Activated T-helper 1 cell treated with anti-CD3 and anti-CD28 coated beads, Interleukin-12 subunit alpha, Interleukin-12 subunit beta, Interleukin-2, Interleukin-4 antibody, amounts not matched to agents 30 ng/mL and 10 ng/mL and 1 ng/mL, durations not matched to agents 14 hours and 24 hours and 36 hours (primary cell): ENCODE data around the gene CDH4. TPM values are rescaled to one million over a fixed set of nuclear protein-coding genes. Genes with fewer than 3 reads are reported as not detected.

ENCODE experiments used
- DNase-seq: peaks from one replicate; pipeline ENCODE4 v3.0.0; 2021; ENCODE audit warnings: low spot score
- H3K27ac Mint-ChIP-seq: one replicate; pipeline ENCODE4 v1.8.0; 2021; ENCODE audit warnings: mild to moderate bottlenecking, mixed read lengths
- H3K27me3 Mint-ChIP-seq: one replicate; pipeline ENCODE4 v1.8.0; 2022; ENCODE audit warnings: mild to moderate bottlenecking, moderate library complexity, mixed read lengths; ENCODE audit not compliant: insufficient read depth
- H3K36me3 Mint-ChIP-seq: one replicate; pipeline ENCODE4 v1.8.0; 2021; ENCODE audit warnings: low read depth, mixed read lengths
- H3K4me1 Mint-ChIP-seq: one replicate; pipeline ENCODE4 v1.8.0; 2021; ENCODE audit warnings: low read depth, mixed read lengths
- H3K4me3 Mint-ChIP-seq: one replicate; pipeline ENCODE4 v1.8.0; 2021; ENCODE audit warnings: mild to moderate bottlenecking, moderate library complexity, mixed read lengths
- H3K9me3 Mint-ChIP-seq: one replicate; pipeline ENCODE4 v1.8.0; 2021; ENCODE audit warnings: mixed read lengths
- intact Hi-C: fragments of 100-400 bp; cut with micrococcal nuclease; formaldehyde crosslinking; loops from one replicate; pipeline ENCODE4 v1.15.1; 2024
- total RNA-seq: library from RNA; stranded (reverse); gene quantifications from 2 replicates; pipeline ENCODE4 v1.2.3, GENCODE V29; 2022

The CDH4 gene
- total RNA-seq, 1 donor from 2014 or later, result not detected

GRCh38 chr20:61688411-61688810 lies 436.4 kb downstream of the CDH4 start:
- no peak overlapping the region for H3K4me3 Mint-ChIP-seq
- intact Hi-C loops, result no loop called here

GRCh38 chr20:61690150-61690549 lies 438.1 kb downstream of the CDH4 start:
- H3K9me3 Mint-ChIP-seq, result no peaks in the 10 kb centered on the region
- intact Hi-C loops, result no loop called here
- H3K27ac Mint-ChIP-seq, result no peak overlapping the region
- no peaks in the 10 kb centered on the region for H3K27me3 Mint-ChIP-seq
- H3K4me1 Mint-ChIP-seq, result no peaks in the 10 kb centered on the region
- no peak for DNase-seq
- H3K4me3 Mint-ChIP-seq, result no peak overlapping the region
- no peaks in the 10 kb centered on the region for H3K36me3 Mint-ChIP-seq

More at GRCh38 chr20:61688411-61688810, 436.4 kb downstream of the CDH4 start:
- Mint-ChIP-seq H3K36me3 (no peaks in the 10 kb centered on the region), H3K4me1 (no peaks in the 10 kb centered on the region), H3K27me3 (no peaks in the 10 kb centered on the region), H3K9me3 (no peaks in the 10 kb centered on the region), H3K27ac (no peak overlapping the region)
- no peak for DNase-seq

DNA sequence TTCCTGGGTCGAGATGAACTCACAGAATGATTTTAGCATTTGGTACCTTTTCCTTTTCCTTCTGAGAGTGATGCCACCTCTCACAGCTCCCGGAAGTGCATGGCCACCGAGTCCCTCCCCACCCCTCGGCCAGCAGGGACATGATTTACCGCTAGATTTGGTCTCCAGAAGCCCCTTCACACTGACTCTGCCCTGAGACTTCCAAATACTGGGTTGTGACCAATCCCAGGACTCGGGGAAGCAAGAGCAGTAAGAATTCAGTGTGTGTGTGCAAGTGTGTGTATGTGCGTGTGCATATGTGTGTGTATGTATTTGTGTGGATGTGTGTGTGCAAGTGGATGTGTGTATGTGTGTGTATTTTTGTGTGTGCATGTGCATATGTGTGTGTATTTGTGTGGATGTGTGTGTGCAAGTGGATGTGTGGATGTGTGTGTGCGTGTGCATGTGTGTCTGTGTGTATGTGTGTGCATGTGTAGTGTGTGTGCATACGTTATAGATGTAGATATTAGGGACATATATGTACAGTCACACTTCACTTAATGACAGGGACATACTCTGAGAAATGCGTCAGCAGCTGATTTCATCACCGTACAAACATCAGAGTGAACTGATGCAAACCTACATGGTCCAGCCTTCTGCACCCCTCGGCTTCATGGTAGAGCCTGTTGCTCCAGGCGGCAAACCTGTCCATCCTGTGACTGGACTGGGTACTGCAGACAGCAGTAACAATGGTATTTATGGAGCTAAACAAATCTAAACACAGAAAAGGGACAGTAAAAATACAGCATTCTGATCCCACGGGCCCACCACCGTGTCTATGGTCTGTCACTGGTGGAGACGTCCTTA lies 439.2 kb downstream of the CDH4 start:
- Mint-ChIP-seq H3K9me3 (no peaks in the 10 kb centered on the region), H3K4me1 (no peaks in the 10 kb centered on the region), H3K36me3 (no peaks in the 10 kb centered on the region), H3K27me3 (no peaks in the 10 kb centered on the region), H3K27ac (no peak overlapping the region), H3K4me3 (no peak overlapping the region)
- intact Hi-C loops, result no loop called here
- no peak for DNase-seq

DNA sequence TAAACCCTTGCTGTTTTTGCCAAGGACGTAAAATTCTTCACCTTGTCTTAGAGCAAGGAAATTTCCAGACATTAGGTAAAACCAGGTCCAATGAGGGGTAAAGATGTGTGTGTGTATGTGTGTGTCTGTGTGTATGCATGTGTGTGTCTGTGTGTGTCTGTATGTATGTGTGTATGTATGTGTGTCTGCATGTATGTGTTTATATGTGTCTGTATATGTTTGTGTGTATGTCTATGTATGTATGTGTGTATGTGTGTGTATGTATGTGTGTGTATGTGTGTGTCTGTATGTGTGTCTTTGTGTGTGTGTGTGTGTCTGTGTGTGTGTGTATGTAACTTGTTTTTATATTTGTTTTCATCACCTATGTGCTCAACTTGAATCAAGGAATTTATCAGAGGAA lies 439.9 kb downstream of the CDH4 start:
- intact Hi-C loops, result no loop called here
- Mint-ChIP-seq H3K36me3 (no peaks in the 10 kb centered on the region), H3K4me1 (no peaks in the 10 kb centered on the region), H3K27ac (no peak overlapping the region), H3K9me3 (no peaks in the 10 kb centered on the region), H3K27me3 (no peaks in the 10 kb centered on the region), H3K4me3 (no peak overlapping the region)
- no peak for DNase-seq

DNA sequence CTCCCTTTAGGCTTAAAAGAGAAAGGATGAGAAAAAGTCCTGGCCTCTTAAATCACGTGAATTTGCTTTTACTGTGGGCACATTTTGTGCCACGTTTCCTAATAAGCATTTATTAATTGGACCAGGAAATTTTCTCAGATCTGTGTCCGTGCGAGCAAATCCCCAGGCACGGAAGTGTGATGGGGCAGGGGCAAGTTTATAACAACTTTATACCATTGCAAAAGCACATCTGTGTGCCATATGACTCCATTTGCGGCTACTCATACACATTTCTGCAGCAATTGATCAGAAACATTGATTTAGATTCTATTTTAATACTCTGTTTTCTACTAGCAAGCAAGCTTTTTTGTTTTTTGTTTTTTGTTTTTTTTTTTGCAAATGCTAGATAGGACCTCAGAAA lies 440.4 kb downstream of the CDH4 start:
- Mint-ChIP-seq H3K27ac (no peak overlapping the region), H3K9me3 (no peaks in the 10 kb centered on the region), H3K27me3 (no peaks in the 10 kb centered on the region), H3K36me3 (no peaks in the 10 kb centered on the region), H3K4me3 (no peak overlapping the region), H3K4me1 (no peaks in the 10 kb centered on the region)
- intact Hi-C loops, result no loop called here
- no peak for DNase-seq

- no peaks in the 10 kb centered on the region for H3K9me3 Mint-ChIP-seq
- no peaks in the 10 kb centered on the region for H3K36me3 Mint-ChIP-seq
- no peak for DNase-seq
- no peaks in the 10 kb centered on the region for H3K4me1 Mint-ChIP-seq
- no peak overlapping the region for H3K4me3 Mint-ChIP-seq
- no peak overlapping the region for H3K27ac Mint-ChIP-seq
- H3K27me3 Mint-ChIP-seq, result no peaks in the 10 kb centered on the region
- intact Hi-C loops, result no loop called here
These were observed 441.1 kb downstream of the CDH4 start for GRCh38 chr20:61693055-61693600.

DNA sequence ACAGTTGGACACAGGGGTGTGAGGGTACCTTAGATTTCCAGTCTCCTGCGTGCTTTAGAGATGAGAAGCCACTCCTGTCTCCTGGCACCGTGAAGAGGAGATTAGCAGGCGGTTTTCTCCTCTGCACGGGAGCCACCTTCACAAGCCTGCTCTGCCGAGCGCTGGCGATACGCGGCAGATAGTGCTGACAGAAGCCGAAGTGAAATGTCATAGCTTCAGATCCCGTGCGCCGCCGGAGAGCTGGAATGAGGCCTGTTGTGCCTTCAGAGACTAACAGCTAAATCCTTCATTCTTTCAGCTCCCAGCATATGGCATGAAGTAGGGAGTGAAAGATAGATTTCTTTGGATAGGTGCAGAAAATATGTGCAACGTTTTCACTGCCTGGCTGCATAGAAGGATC lies 442.6 kb downstream of the CDH4 start:
- Mint-ChIP-seq H3K4me1 (no peaks in the 10 kb centered on the region), H3K4me3 (no peak overlapping the region), H3K27me3 (no peaks in the 10 kb centered on the region), H3K9me3 (no peaks in the 10 kb centered on the region), H3K27ac (no peak overlapping the region), H3K36me3 (no peaks in the 10 kb centered on the region)
- intact Hi-C loops, result no loop called here
- no peak for DNase-seq

- Mint-ChIP-seq H3K4me3 (no peak overlapping the region), H3K36me3 (no peaks in the 10 kb centered on the region), H3K4me1 (no peaks in the 10 kb centered on the region), H3K9me3 (no peaks in the 10 kb centered on the region), H3K27ac (no peak overlapping the region), H3K27me3 (no peaks in the 10 kb centered on the region)
- no peak for DNase-seq
- intact Hi-C loops, result no loop called here
These were observed 443.7 kb downstream of the CDH4 start for GRCh38 chr20:61695741-61696140.

DNA sequence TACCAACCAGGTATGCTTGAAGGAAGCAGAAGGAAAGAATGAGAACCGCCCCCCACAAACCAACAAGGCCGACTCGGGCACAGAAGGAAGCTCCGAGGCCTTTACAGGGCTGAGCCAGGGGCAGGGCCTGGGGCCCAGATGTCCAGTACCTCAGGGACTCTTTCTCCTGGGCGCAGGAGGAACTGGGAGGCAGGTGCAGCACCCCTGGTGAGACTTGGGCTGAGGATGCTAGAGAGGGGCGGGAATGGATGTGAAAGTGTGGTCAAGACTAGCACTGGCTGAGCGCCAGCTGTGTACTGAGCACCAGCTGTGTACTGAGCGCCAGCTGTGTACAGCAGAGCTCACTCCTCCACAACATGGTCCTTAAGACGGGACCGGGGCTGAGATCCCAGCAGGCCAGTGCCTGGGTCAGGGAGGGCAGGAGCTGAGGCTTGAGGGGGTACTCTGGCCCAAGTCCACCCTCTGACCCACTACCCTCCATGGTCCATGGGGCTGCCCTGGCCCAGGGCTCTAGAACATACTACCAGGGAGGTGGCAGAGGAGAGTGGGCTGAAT lies 444.2 kb downstream of the CDH4 start:
- DNase-seq, result no peak
- H3K27me3 Mint-ChIP-seq, result no peaks in the 10 kb centered on the region
- no peaks in the 10 kb centered on the region for H3K9me3 Mint-ChIP-seq
- H3K4me3 Mint-ChIP-seq, result no peak overlapping the region
- no peak overlapping the region for H3K27ac Mint-ChIP-seq
- H3K36me3 Mint-ChIP-seq, result no peaks in the 10 kb centered on the region
- intact Hi-C loops, result no loop called here
- no peaks in the 10 kb centered on the region for H3K4me1 Mint-ChIP-seq

- Mint-ChIP-seq H3K36me3 (no peaks in the 10 kb centered on the region), H3K4me1 (no peaks in the 10 kb centered on the region), H3K9me3 (no peaks in the 10 kb centered on the region), H3K4me3 (no peak overlapping the region), H3K27ac (no peak overlapping the region), H3K27me3 (no peaks in the 10 kb centered on the region)
- no peak for DNase-seq
- intact Hi-C loops, result no loop called here
These were observed 445.9 kb downstream of the CDH4 start for GRCh38 chr20:61697666-61698597.

DNA sequence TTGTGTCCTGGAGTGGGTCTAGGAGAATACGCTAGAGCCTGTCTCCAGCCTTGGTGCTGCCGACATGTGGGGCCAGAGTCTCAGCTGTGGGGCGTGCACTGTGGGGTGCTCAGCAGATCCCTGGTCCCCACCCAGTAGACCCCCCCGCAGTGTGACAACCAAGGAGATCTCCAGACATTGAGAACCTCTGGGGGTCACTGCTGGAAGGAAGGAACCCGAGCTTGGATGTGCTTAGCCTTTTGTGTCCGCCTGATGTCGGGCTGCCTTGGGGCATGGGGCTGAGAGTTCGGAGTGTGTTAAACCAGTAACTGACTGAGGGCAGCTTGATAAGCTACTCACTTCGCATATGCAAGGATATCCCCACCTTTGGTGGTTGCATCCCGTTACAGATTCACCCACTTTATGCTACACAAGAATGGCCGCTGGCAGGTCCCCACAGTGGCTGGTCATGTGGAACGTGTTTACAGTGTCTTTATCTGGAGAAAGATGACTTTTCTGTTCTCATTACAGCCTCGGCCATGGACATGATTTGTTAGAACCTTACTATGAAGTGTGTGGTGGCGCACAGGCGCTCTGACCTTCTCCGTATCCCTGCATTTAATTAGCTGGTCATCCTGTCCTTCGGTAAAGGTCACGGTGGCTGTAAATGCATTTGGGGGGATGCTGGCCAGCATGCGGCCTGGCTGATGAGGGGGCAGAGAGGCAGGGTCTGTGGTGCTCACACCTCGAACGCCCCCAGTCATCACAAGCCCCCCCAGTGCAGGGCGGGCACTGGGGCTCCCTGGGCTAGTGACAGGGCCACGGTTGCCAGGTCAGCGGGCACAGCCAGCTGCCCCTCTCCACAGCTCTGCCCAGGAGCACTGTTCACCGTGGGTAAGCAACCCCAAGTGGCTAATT lies 446.8 kb downstream of the CDH4 start:
- Mint-ChIP-seq H3K27ac (no peak overlapping the region), H3K27me3 (no peaks in the 10 kb centered on the region), H3K4me3 (no peak overlapping the region), H3K36me3 (no peaks in the 10 kb centered on the region), H3K9me3 (no peaks in the 10 kb centered on the region), H3K4me1 (no peaks in the 10 kb centered on the region)
- no peak for DNase-seq
- intact Hi-C loops, result no loop called here
